ENCODE measurements around the gene SAP30BP. TPM values are rescaled to one million over a fixed set of nuclear protein-coding genes. Genes with fewer than 3 reads are reported as not detected.
A peak's percentile ranks its signal among the peaks of the same experiment; 100 is the strongest.

The SAP30BP gene
- total and polyA plus RNA-seq, 2 donors from 2014 or later: 62.9 to 95.1 TPM

- intact Hi-C loops (cut with DNase I): no loop called here
- Histone ChIP-seq H3K36me3 (ENCODE audit: control insufficient read depth in 2 of 3, insufficient read depth in 3 of 3, low read length in 3 of 3) (peaks cover 0 to 14% (median 7%) of the 10 kb centered on the region in 3 donors), H3K9ac (ENCODE audit: low read length in 3 of 3) (no peak overlapping the region)
These were observed 28.7 kb downstream of the SAP30BP start for GRCh38 chr17:75695830-75696271.

DNA sequence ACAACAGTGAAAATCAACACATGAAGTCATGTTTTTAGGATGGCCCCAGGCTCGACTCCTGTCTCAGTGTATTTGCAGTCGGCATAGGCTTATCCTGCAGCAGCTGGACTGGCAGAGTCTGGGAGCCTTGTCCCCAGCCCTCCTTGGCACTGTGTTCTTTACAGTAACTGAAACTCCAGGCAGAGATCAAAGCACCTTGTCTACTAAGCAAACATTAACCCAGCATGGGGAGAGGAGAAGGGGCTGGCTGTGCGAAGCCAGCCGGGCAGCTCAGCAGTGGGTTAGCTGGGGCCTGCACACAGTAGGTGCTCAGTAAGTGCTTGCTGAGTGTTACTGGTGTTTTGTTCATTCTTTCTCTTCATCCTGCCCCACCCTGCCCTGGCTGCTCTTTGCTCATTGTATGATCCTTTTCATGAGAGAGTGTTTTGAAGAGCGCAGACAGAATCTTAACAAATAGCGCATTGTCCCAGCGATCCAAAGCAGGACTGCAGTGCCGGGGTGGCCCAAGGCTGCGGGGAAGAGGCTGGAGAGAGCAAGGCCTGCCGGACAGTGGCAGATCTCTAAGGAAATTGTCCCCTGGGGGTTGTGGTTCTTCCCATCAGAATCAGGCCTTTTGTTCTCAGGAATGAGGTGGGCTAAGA is 30.6 kb downstream of the SAP30BP start:
- FAIRE-seq (no peak), DNase-seq (peak in 2 of 5 donors; percentile 22 to 23)
- TF ChIP-seq, protein P1, sequence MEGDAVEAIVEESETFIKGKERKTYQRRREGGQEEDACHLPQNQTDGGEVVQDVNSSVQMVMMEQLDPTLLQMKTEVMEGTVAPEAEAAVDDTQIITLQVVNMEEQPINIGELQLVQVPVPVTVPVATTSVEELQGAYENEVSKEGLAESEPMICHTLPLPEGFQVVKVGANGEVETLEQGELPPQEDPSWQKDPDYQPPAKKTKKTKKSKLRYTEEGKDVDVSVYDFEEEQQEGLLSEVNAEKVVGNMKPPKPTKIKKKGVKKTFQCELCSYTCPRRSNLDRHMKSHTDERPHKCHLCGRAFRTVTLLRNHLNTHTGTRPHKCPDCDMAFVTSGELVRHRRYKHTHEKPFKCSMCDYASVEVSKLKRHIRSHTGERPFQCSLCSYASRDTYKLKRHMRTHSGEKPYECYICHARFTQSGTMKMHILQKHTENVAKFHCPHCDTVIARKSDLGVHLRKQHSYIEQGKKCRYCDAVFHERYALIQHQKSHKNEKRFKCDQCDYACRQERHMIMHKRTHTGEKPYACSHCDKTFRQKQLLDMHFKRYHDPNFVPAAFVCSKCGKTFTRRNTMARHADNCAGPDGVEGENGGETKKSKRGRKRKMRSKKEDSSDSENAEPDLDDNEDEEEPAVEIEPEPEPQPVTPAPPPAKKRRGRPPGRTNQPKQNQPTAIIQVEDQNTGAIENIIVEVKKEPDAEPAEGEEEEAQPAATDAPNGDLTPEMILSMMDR (IDR thresholded peaks at IDR 0.05; ENCODE audit: borderline replicate concordance, extremely low read depth, insufficient read depth): no peak
- peak overlapping the region; percentile 90 for H3K27ac ChIP-seq (ENCODE audit: low read depth in 2 of 2, low read length in 2 of 2)
- H3K9me3 ChIP-seq (ENCODE audit: control insufficient read depth in 2 of 3, insufficient read depth in 1 of 3, low read length in 3 of 3): no peaks in the 10 kb centered on the region
- no peak overlapping the region for H3K4me3 ChIP-seq (ENCODE audit: low read length in 3 of 3)
- peaks cover 0 to 24% (median 12%) of the 10 kb centered on the region in 3 donors for H3K36me3 ChIP-seq (ENCODE audit: control insufficient read depth in 2 of 3, insufficient read depth in 3 of 3, low read length in 3 of 3)
- peak overlapping the region in 1 of 3 donors; percentile 53 for H3K9ac ChIP-seq (ENCODE audit: low read length in 3 of 3)
- H3K4me1 ChIP-seq (ENCODE audit: control insufficient read depth in 2 of 3, insufficient read depth in 2 of 3, low read depth in 1 of 3, low read length in 3 of 3): peaks cover 0 to 27% (median 26%) of the 10 kb centered on the region in 3 donors
- intact Hi-C loops (cut with DNase I): no loop called here
- no peaks in the 10 kb centered on the region for H3K27me3 ChIP-seq (ENCODE audit: control insufficient read depth, insufficient read depth, low read length)

More at GRCh38 chr17:75695830-75696271, 28.7 kb downstream of the SAP30BP start:
- DNase-seq (peak in 1 of 5 donors; percentile 56), FAIRE-seq (no peak)
- peaks cover 0 to 27% (median 26%) of the 10 kb centered on the region in 3 donors for H3K4me1 ChIP-seq (ENCODE audit: control insufficient read depth in 2 of 3, insufficient read depth in 2 of 3, low read depth in 1 of 3, low read length in 3 of 3)
- no peaks in the 10 kb centered on the region for H3K27me3 ChIP-seq (ENCODE audit: control insufficient read depth, insufficient read depth, low read length)
- no peaks in the 10 kb centered on the region for H3K9me3 ChIP-seq (ENCODE audit: control insufficient read depth in 2 of 3, insufficient read depth in 1 of 3, low read length in 3 of 3)
- TF ChIP-seq, protein P1 (IDR thresholded peaks at IDR 0.05; ENCODE audit: borderline replicate concordance, extremely low read depth, insufficient read depth): no peak
- H3K27ac ChIP-seq (ENCODE audit: low read depth in 2 of 2, low read length in 2 of 2): no peak overlapping the region
- H3K4me3 ChIP-seq (ENCODE audit: low read length in 3 of 3): no peak overlapping the region

DNA sequence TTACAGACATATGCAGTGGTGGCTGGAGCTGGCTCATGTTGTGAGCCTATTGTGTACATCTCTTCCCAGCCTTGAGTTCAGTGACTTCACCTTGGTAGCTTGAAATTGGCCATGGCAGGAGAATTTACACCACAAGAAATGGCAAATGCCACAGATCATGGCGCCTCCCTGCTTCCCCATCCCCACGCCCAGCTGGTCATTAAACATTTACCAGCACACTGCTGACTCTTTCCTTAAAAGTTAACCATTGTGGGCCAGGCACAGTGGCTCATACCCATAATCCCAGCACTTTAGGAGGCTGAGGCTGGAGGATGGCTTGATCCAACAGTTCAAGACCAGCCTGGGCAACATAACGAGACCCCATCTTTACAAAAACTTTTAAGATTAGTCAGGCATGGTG is 31.5 kb downstream of the SAP30BP start:
- peaks cover 0 to 33% (median 16%) of the 10 kb centered on the region in 3 donors for H3K36me3 ChIP-seq (ENCODE audit: control insufficient read depth in 2 of 3, insufficient read depth in 3 of 3, low read length in 3 of 3)
- no peak for FAIRE-seq

More for the DNA sequence above, 31.5 kb downstream of the SAP30BP start:
- intact Hi-C loops (cut with DNase I): no loop called here
- H3K27me3 ChIP-seq (ENCODE audit: control insufficient read depth, insufficient read depth, low read length): no peaks in the 10 kb centered on the region
- peak in 1 of 5 donors; percentile 35 for DNase-seq
- H3K27ac ChIP-seq (ENCODE audit: low read depth in 2 of 2, low read length in 2 of 2): peak overlapping the region in 1 of 2 donors; percentile 90
- H3K9me3 ChIP-seq (ENCODE audit: control insufficient read depth in 2 of 3, insufficient read depth in 1 of 3, low read length in 3 of 3): no peaks in the 10 kb centered on the region
- TF ChIP-seq, protein P1 (IDR thresholded peaks at IDR 0.05; ENCODE audit: borderline replicate concordance, extremely low read depth, insufficient read depth): no peak
- peaks cover 0 to 27% (median 22%) of the 10 kb centered on the region in 3 donors for H3K4me1 ChIP-seq (ENCODE audit: control insufficient read depth in 2 of 3, insufficient read depth in 2 of 3, low read depth in 1 of 3, low read length in 3 of 3)
- H3K4me3 ChIP-seq (ENCODE audit: low read length in 3 of 3): no peak overlapping the region
- H3K9ac ChIP-seq (ENCODE audit: low read length in 3 of 3): no peak overlapping the region

All from kidney (tissue), 14 donors.